Measurements from ENCODE around the gene KIAA0319L. TPM values are rescaled to one million over a fixed set of nuclear protein-coding genes. Genes with fewer than 3 reads are reported as not detected.

The KIAA0319L gene
- total RNA-seq, 2 experiments from 2014 or later: 25.3 to 44.9 TPM

GRCh38 chr1:35556484-35557117 lies 602 bp downstream of the KIAA0319L start:
- Histone ChIP-seq H3K4me1 (ENCODE audit: insufficient read depth, low read length, poor library complexity, severe bottlenecking) (peaks cover 25% of the 10 kb centered on the region), H3K36me3 (ENCODE audit: insufficient read depth, low read length) (peaks cover 27% of the 10 kb centered on the region), H3K4me3 (ENCODE audit: low read depth, low read length, poor library complexity, severe bottlenecking) (peak overlapping the region; percentile 99), H3K79me2 (ENCODE audit: insufficient read depth, low read depth, low read length) (peaks cover 11% of the 10 kb centered on the region; the same call in 1 of the 2 replicates), H3K27ac (ENCODE audit: low read depth, low read length, poor library complexity, severe bottlenecking) (peak overlapping the region; percentile 68), H2AFZ (ENCODE audit: low read length) (peak overlapping the region; percentile 77), H3K9me2 (ENCODE audit: insufficient read depth, low read length) (no peaks in the 10 kb centered on the region), H4K20me1 (ENCODE audit: insufficient read depth, low read length) (no peaks in the 10 kb centered on the region), H3K4me2 (ENCODE audit: low read length) (peak overlapping the region; percentile 97), H3K9me3 (ENCODE audit: low read length) (no peaks in the 10 kb centered on the region)
- peak; percentile 39 for DNase-seq (ENCODE audit: low spot score)
- no peak for TF ChIP-seq EZH2phosphoT487 (IDR thresholded peaks at IDR 0.05; ENCODE audit: borderline replicate concordance, low read depth, low read length)
- no peak for TF ChIP-seq CTCF (conservative IDR thresholded peaks at IDR 0.05; ENCODE audit: low read length)
- POLR2A ChIA-PET: interaction anchor here (0.6 to 0.8 kb wide), 5 partner anchors 12 to 102 kb away, joined by 3 to 6 read pairs (median 3); no protein-coding TSS in a partner anchor
- CTCF ChIA-PET (ENCODE audit: unreplicated experiment): interaction anchor here (0.6 to 1.5 kb wide), 5 partner anchors 8 to 170 kb away, joined by 3 to 4 read pairs (median 3); no protein-coding TSS in a partner anchor
- intact Hi-C loops (cut with micrococcal nuclease; ENCODE audit: unreplicated experiment): loop anchor here (1.0 to 5.0 kb wide), 2 partner anchors 49 to 213 kb away; partner anchors contain the start of gene CLSPN
- no TSS peak for BruUV-seq (replicated peaks)

- H3K4me3 ChIP-seq (ENCODE audit: low read depth, low read length, poor library complexity, severe bottlenecking): peak overlapping the region; percentile 99
- H3K9me2 ChIP-seq (ENCODE audit: insufficient read depth, low read length): no peaks in the 10 kb centered on the region
- CTCF ChIA-PET (ENCODE audit: unreplicated experiment): interaction anchor here (0.9 to 1.5 kb wide), 4 partner anchors 9 to 171 kb away, joined by 3 read pairs; no protein-coding TSS in a partner anchor
- peak overlapping the region; percentile 97 for H3K4me2 ChIP-seq (ENCODE audit: low read length)
- BruUV-seq (replicated peaks): TSS peak; percentile 42
- TF ChIP-seq EZH2phosphoT487 (IDR thresholded peaks at IDR 0.05; ENCODE audit: borderline replicate concordance, low read depth, low read length) (no peak), CTCF (conservative IDR thresholded peaks at IDR 0.05; ENCODE audit: low read length) (no peak)
- peaks cover 33% of the 10 kb centered on the region for H3K36me3 ChIP-seq (ENCODE audit: insufficient read depth, low read length)
- no peaks in the 10 kb centered on the region for H3K9me3 ChIP-seq (ENCODE audit: low read length)
- H3K4me1 ChIP-seq (ENCODE audit: insufficient read depth, low read length, poor library complexity, severe bottlenecking): peaks cover 25% of the 10 kb centered on the region
- intact Hi-C loops (cut with micrococcal nuclease; ENCODE audit: unreplicated experiment): loop anchor here (5.0 kb wide), 1 partner anchor 49 kb away; no protein-coding TSS in a partner anchor
- no peaks in the 10 kb centered on the region for H4K20me1 ChIP-seq (ENCODE audit: insufficient read depth, low read length)
- H2AFZ ChIP-seq (ENCODE audit: low read length): no peak overlapping the region
- DNase-seq (ENCODE audit: low spot score): no peak
- no peak overlapping the region for H3K27ac ChIP-seq (ENCODE audit: low read depth, low read length, poor library complexity, severe bottlenecking)
- peaks cover 11% of the 10 kb centered on the region; the same call in 1 of the 2 replicates for H3K79me2 ChIP-seq (ENCODE audit: insufficient read depth, low read depth, low read length)
- POLR2A ChIA-PET: interaction anchor here (0.6 to 0.8 kb wide), 5 partner anchors 13 to 1988 kb away, joined by 3 read pairs; no protein-coding TSS in a partner anchor
Measured at GRCh38 chr1:35555601-35556477, 1.4 kb downstream of the KIAA0319L start.

All from OCI-LY7 (cell line).